NCI-H2196 (cell line): ENCODE results near the gene AHRR.
A peak's percentile ranks its signal among the peaks of the same experiment; 100 is the strongest.
"Not testable (repeated sequence)": the region's sequence is repeated elsewhere in the genome, so short reads cannot be mapped to it uniquely, and the experiment has no call there.

Experiments
- DNase-seq: peaks from one replicate; lab custom pipeline; 2025; ENCODE audit not compliant: unreplicated experiment; lab: John Stamatoyannopoulos, UW

AHRR gene

DNA sequence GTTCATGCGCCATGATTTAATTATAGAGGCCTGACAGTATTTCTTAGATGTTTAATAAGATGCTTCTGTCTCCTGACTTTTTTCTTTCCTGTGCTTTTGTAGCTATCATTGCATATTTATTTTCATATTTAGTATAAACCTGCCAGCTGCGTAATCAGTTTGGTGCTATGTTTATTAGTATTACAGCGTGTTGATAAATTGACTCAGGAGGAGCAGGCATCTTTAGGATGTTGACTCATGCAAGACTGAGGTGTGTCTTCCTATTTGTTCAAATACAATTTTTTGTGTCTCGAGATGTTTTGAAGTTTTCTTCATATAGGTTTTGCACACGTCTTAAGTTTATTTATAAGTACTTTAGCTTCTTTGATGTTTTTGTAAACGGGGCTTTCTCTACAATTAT lies 85.5 kb downstream of the AHRR start:
- DNase-seq, result no peak

DNA sequence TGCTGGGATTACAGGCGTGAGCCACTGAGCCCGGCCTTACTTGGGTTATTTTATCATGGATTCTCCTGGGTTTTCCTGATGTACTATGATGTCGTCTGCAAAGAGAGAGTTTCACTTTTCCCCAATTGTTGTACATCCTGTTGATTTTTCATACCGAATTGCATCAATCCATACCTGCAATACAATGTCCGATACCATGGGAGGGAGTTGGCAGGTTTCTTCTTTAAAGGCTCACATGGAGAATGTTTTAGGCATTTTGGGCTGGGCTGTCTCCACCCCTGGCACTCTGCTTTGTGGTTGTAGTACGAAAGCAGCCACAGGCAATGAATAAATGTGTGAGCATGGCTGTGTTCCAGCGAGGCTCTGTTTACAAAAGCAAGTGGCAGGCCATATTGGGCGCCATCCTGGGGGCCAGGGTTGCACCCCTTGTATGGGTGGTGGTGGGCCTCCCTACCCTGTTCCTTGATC lies 86.3 kb downstream of the AHRR start:
- DNase-seq, result no peak

DNA sequence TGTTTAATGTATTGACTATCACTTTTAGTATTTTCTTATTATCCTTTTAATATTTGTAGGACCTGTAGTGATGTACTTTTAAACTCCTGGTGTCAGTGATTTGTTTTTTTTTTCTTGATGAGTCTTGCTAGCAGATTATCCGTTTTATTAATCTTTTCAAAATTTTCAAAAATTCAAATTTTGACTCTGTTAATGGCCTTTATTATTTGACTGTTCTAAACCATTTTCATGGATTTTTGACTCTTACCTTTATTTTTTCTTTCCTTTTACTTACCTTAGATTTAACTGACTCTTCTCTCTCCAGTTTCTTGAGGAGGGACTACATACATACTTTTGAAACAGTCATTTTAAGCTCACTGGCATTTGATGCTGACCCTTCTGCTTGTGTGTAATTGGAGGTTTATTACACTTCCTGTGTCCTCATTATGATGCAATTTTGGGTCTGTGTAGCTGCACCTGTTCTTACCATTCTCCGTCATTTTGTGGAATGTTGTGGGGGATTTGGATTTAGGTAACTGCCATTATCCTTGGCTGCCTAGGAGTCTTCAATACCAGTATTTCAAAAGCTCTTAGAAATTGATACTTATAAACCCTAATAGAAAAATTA lies 89.5 kb downstream of the AHRR start:
- DNase-seq, result no peak

DNA sequence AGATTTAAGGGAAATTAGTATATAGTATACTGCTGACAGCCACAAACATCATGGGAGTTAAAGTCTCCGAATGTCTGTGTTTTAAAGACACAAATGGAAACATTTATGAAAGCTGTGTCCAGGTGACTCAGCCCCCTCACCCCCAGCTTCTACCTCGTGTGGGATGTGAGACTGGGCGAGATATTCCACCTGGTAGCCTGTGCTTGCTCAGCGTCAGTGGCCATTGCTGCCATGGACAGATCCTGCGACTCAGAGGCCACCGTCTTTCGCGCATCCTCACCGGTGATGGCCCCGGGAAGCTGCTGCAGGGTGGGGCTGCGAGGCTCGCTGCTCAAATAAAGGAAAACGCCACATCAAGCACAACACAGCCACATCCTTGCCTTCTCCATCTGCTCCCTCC lies 90.2 kb downstream of the AHRR start:
- no peak for DNase-seq

DNA sequence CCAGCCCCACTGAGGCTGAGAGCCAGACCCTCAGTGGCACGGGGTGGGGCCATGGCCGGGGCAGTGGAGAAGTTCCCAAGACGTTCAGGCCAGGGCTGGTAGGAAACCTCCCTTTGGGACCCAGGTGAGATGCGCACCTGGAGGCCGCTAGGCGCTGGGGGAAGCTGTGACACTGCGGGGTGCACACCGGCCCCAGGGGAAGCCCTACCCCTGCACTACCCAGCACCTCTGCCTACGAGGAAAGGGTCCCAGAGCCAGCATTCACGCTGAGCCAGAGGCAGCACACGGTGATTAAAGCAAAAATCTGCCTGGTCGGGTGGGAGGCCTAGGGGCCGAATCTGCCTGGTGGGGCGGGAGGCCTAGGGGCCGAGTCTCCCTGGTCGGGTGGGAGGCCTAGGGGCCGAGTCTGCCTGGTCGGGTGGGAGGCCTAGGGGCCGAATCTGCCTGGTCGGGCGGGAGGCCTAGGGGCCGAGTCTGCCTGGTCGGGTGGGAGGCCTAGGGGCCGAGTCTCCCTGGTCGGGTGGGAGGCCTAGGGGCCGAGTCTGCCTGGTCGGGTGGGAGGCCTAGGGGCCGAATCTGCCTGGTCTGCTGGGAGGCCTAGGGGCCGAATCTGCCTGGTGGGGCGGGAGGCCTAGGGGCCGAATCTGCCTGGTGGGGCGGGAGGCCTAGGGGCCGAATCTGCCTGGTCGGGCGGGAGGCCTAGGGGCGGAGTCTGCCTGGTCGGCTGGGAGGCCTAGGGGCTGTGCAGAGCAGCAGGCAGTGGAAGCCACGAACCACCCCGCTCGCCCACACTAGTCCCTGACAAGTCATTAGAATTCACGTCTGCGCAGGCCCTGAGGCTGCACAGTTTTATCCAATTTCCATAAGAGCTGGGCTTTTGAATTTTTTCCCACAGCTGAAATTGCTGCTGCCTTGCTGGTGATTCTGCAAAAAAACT lies 93.7 kb downstream of the AHRR start:
- not testable (repeated sequence) for DNase-seq

DNA sequence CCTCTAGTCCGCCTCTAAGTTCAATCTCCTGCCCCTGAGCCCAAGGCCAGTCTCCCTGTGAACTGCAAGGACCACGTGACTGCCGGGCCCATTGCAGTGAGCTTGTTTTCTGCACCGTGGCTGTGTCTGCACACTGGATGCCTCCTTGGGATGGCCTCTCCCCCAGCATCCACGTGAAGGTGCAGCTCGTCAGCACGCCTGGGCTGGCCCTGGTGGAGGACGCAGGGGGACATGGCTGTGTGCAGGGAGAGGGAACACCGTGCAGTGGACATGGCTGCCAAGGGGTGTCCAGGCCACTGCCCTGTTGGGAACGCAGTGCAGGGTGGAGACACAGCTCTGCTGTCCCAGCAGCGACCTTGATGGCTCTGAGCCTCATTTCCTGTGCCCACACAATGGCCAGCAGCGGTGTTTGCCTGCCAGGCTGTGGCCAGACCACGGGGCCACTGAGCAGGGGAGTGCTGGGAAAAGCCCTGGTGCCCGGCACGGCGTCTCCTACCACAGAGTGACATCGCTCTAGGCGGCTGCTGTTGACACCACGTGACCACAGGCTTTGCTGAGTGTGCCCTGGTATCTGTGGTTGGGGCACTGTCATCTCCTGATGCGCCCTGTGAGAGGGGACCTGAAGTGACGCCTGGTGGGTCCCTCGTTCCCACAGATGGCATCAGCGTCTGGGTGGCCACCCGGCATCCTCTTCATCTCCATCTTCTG lies 94.6 kb downstream of the AHRR start:
- no peak for DNase-seq

DNA sequence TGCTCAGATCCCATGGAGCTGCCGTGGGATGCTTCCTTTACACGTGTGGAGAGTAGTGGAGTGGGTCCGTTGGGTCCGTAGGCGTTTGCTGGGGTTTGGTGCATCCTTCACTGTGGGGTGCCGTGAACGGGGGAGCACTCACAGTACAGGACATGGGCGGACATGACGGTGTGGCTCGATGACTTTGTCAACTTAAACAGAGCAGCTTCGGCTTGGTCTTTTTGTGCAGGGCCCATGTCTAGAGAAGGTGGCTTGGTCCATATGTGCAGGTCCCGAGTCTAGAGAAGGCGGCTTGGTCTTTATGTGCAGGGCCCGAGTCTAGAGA lies 95.1 kb downstream of the AHRR start:
- DNase-seq, result no peak

DNA sequence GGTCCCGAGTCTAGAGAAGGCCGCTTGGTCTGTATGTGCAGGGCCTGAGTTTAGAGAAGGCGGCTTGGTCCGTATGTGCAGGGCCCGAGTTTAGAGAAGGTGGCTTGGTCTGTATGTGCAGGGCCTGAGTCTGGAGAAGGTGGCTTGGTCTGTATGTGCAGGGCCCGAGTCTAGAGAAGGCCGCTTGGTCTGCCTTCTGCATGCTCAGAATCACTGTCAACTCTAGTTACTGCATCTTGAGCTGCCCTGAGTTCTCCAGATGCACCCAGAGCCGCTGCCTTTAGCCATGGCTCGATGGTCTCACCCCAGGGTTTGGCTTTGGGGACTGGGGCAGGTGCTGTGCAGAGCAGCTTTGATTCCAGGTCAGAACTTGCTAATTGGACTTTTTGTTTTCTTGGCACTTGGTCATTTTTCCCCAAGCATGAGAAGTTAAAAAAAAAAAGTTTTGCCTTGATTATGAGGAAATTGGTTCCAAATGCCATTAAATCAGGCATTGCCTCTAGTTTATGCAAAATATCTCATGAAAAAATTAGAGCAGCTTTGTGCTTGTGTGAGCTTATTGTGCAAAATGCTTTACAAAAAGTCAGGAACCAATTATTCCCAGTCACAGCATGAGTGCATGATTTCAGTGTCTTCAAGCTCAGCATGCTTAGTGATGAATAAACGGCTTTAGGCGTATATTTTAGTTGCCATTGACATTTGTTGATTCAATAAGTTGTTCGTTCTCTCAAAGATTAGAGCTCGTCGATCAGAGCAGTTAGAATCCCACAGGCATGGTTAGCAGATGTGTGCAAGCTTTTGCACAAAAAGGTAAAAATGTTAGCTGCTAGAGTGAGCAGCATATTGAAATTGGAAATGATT lies 96.0 kb downstream of the AHRR start:
- no peak for DNase-seq

DNA sequence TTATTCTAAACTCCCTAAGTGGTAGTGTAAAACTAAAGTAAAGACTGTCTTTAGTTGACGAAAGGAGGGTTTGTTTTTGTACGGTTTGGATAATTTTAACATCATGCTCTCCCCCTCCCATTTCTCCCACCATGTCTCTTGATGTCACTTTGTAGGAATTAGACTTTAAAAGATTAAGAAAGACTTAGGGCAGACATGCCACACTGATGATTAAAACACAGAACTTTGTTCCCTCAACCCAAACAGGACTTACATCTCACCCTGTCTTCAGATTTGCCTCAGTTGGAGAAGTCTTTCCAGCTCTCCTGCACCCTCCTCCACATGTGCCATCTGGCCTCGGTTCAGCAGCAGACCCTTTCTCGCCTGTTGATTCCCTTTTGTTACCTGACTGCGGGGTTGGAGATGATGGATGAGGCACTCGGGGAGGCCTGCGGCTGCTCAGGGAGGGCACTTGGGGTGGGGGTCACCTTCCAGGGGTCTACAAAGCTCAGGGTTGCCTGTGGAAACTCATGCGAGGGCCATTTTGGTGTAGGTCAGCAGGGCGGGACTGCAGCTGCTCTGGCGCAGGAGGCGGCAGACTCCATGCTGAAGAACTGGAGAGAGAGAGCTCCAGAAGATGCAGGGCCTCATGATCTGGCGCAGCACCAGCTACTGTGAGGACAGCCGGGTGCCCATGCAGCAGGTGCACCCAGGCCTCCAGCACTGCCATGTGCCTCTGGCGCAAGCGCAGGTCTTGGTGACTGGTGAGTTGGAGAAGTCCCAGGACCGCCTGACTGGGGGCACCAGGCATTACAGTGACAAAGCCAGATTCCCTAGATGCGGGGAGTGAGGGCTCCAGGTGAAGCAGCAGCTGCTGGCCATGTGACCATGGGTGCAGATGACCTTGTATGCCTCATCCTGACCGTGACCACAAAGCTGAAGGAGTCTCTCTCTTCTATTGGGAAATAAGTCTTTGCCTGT lies 96.9 kb downstream of the AHRR start:
- DNase-seq, result peak; percentile 82

DNA sequence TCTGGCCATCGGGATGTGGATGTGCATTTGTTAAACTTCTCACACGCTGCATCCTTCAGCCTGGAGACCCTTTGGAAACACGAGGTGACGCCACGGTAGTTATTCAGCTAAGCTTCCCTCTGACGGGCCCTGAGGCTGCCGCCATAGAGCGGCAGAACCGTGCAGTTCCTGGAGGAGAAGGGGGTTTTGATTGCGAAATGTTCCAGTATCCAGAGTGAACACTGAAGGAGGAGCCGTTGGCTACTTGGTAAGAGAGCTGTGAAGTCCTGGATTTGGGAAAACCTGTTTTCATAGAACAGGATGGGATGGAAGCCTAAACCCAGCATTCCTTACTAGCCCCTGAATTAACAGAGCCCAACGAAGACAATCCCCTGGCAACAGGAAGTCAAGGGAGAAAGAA lies 98.5 kb downstream of the AHRR start:
- DNase-seq, result no peak

DNA sequence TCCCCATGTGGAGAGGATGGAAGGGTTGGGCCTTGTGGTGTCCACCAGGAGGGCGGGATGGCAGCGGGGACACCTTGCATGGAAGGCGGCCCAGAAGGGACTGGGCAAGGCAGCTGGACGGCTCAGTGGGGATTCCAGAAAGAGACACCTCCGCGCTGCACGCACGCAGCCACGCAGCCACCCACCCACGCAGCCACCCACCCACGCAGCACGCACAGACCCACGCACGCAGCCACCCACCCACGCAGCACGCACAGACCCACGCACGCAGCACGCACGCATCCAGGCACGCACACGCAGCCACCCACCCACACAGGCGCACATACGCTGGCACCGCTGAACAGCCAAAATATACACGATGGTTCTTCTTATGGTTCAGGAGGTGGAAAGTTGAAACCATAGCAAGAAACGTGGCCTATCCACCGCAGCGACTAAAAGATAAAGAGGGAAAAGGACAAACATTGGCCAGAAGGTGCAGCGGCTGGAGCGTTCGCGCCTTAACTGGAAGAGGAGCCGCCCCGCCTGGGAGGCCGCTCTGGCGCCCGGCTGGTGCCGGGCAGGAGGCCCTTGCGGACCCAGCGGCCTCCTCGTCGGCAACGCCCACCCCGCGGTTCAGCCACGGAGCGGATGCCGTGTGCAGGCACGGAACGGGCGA lies 99.2 kb downstream of the AHRR start:
- DNase-seq, result no peak

DNA sequence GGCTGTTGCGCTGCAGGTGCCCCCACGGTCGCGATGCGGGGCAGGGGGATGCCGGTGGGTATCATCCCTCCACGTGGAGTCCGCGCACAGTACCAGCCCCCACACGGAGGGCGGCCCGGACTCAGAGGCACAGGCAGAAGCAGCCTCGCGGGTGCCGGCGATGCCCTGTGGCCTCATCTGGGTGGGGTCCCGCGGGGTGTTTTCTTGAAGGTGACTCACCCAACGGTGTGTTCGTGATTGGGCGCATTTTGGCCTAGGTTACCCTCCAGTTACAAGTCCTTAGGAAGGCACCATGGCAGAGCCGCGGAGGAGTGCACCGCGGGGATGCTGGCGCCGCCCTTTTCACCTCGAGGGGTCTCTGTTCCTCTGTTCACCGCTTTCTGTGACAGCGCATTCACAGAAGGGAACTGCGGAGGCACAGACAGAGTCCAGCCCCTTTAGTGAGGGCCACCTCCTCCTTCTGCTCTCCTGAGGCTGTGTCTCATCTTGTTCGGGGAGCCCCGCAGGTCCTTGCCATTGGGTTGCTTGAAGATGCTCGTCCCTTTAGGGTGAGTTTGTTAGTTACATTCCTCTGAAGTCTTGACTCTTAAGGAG lies 99.9 kb downstream of the AHRR start:
- DNase-seq, result no peak

DNA sequence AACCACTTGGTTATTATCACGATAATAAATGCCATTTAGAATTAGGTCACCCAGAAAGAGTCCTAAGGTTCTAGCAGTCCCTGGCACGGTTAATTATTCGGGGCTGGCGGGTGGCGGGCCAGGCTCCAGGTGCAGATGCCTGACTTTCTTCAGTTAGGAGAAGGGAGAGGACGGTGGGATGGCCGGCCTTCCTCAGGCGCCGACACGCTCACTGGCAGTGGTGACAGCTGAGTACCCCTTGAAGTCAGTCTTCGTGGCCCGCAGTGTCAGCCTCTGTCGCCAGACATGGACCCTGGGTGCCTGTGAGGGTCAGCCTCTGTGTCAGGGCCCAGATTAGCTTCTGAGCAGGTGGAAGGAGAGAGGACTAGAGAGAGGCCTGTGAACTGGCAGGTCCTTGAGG lies 100.4 kb downstream of the AHRR start:
- DNase-seq, result no peak

DNA sequence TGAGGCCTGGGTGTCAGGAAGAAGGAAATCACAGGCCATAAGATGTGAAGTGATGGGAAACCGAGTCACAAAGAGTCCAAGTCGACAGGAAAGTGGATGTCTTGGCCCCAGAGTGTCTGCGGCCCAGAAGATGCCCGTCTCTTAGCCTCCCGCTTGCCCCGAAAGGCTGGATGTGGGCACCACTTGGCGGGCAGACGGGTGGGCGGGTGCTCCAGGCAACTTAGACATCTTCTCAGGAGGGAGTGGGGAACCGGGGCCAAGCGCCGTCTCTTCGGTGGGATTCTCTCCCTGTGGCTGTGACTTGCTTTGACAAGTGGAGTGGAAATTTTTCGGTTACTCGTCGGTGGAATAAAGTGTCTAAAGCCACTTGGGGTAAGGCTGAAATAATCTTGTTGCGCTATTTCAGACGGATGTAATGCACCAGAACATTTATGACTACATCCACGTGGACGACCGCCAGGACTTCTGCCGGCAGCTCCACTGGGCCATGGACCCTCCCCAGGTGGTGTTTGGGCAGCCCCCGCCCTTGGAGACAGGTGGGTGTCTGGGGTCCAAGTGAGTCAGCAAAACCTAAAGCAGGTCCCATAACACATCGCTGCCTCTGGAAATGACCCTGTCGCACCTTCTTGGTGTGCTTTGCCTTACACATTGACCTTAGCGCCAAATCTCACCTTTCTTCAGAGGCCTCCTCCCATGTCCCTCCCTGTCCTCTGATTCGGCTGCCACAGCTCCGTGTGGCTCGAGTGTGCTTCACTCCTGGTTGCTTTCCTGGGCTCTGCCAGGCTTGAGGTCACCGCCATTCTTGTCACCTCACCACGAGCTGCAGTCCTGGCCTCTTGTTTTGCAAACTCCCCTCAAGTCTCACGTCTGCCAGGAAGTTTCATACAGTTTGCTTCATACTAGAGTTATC lies 101.1 kb downstream of the AHRR start:
- no peak for DNase-seq

DNA sequence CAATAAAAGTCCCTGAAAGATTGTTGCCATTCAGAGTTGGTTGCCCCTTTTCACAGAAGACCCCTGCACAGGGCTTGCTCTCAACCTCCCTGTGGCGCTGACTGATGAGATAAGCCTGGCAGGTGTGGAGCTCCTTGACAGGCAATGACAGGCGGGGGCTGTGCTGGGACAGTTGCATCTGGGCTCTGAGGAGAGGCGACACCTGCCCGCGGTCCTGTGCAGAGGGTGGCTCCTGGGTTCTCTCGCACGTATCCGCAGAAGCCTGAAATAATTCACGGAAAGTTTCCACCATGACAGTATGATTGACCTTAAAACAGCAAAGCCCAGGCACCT lies 101.7 kb downstream of the AHRR start:
- DNase-seq, result no peak

DNA sequence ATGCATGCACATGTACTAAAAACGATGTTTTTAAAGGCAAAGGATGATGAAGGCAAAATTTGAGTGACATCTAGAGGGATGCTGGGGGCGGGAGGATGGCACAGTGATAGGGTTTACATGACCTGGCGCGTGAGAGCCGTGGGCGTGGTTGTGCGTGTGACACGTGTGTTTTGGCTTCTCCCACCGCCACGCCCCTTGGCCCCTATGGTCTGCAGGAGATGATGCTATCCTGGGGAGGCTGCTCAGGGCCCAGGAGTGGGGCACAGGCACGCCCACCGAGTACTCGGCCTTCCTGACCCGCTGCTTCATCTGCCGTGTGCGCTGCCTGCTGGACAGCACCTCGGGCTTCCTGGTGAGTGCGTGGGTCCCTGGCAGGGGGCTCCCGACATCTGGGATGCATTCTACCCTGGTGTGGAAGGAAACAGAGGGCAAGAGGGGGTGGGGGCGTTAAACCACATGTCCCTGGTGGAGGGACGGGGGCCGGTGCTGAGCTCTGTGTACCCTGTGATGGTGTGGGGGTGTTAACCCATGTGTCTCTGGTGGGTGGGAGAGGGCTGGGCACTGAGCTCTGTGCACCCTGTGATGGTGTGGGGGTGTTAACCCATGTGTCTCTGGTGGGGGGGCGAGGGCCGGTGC lies 102.2 kb downstream of the AHRR start:
- no peak for DNase-seq

DNA sequence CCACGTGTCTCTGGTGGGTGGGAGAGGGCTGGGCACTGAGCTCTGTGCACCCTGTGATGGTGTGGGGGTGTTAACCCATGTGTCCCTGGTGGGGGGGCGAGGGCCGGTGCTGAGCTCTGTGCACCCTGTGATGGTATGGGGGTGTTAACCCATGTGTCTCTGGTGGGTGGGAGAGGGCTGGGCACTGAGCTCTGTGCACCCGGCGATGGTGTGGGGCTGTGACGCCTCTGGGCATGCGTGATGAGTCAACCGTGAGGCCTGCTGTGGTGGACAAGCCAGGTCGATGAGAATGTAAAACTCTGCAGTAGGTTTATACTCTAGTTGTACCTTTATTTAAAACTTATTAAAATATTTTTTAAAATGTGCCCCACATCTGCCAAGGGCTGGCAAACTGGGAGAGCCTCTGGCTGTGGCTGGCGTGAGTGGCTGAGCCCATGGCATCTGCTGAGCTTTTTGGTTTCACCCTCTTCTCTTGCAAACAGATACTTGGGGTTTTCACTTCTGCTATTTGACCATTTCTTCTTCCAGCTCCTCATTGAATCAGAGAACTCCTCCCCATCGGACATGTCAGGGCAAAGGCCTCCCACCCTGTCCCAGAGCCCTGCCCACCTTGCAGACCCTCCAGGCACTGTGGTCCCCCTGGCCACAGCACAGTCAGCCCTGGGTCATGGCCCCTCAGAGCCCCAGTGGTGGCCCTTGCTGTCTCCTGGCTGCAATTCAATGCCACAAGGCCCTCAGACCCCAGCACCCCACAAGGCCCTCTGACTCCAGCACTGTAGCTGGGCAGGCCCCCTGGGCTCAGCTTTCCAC lies 103.0 kb downstream of the AHRR start:
- no peak for DNase-seq
